Eye (tissue), 1 donor: ENCODE results near the gene TP53I13.

Experiments
- DNase-seq: peaks from one replicate; pipeline ENCODE4 v3.0.0-alpha.2; 2015

TP53I13 gene

GRCh38 chr17:29617125-29617480 is 48.6 kb downstream of the TP53I13 start:
- DNase-seq = peak; percentile 82

- peak; percentile 45 for DNase-seq
Measured at GRCh38 chr17:29617481-29618271, 49.2 kb downstream of the TP53I13 start.

- DNase-seq = no peak
Measured at GRCh38 chr17:29618272-29619065, 50.0 kb downstream of the TP53I13 start.

- DNase-seq = no peak
Measured at GRCh38 chr17:29619251-29619650, 50.8 kb downstream of the TP53I13 start.

GRCh38 chr17:29620271-29620670 is 51.8 kb downstream of the TP53I13 start:
- DNase-seq = no peak

- no peak for DNase-seq
Measured at GRCh38 chr17:29620779-29621500, 52.4 kb downstream of the TP53I13 start.

- no peak for DNase-seq
Measured at GRCh38 chr17:29621751-29622194, 53.3 kb downstream of the TP53I13 start.
